Adrenal gland (tissue), 19 donors: Measurements from ENCODE around the gene TM9SF1. TPM values are rescaled to one million over a fixed set of nuclear protein-coding genes. Genes with fewer than 3 reads are reported as not detected.
A peak's percentile ranks its signal among the peaks of the same experiment; 100 is the strongest.

ENCODE experiments used
- DNase-seq, 7 donors: peaks; one replicate each; pipeline ENCODE4 v3.0.0-alpha.2; 2019 to 2020
- H3K27ac ChIP-seq, 5 donors: fragments of 200-600 bp; sonication (generic) in 4 of 5; 1 replicate in 3 of 5; 2 replicates in 2 of 5; pipeline versions ENCODE4 v1.5.1 to v1.8.0; 2016 to 2020; ENCODE audit warnings: mild to moderate bottlenecking in 1 of 5
- H3K27me3 ChIP-seq: fragments of 200-600 bp; 2 replicates; pipeline ENCODE4 v1.8.0; 2021
- H3K36me3 ChIP-seq, 2 donors: fragments of 200-600 bp; replicated peaks in 1 of 2; 1 replicate in 1 of 2; 2 replicates in 1 of 2; pipeline versions ENCODE4 v1.5.1 to v1.8.0; 2018 to 2022
- H3K4me1 ChIP-seq, 2 donors: fragments of 200-600 bp; replicated peaks in 1 of 2; 1 replicate in 1 of 2; 2 replicates in 1 of 2; pipeline versions ENCODE4 v1.5.1 to v1.8.0; 2018 to 2021
- H3K4me3 ChIP-seq, 4 donors: fragments of 200-600 bp; sonication (generic) in 3 of 4; one replicate each; pipeline ENCODE4 v1.5.1; 2016 to 2018
- H3K9me3 ChIP-seq, 3 donors: fragments of 200-600 bp; sonication (generic) in 1 of 3; replicated peaks in 1 of 3; 1 replicate in 2 of 3; 2 replicates in 1 of 3; pipeline versions ENCODE4 v1.5.1 to v1.8.0; 2016 to 2021
- CTCF ChIP-seq, 6 experiments: fragments of 450-650 bp in 4 of 6; fragments of 200-600 bp in 2 of 6; sonication (generic) in 1 of 6; IDR thresholded peaks; 1 replicate in 5 of 6; 2 replicates in 1 of 6; pipeline versions ENCODE4 v1.5.1 to v1.8.0; 2016 to 2021; ENCODE audit warnings: antibody characterized with exemption in 6 of 6, mild to moderate bottlenecking in 2 of 6, moderate library complexity in 1 of 6
- POLR2A ChIP-seq, 2 donors: fragments of 450-650 bp; IDR thresholded peaks; one replicate each; pipeline ENCODE4 v1.6.1; 2017; ENCODE audit warnings: antibody characterized with exemption in 2 of 2, mild to moderate bottlenecking in 2 of 2, moderate library complexity in 1 of 2
- WGBS, 4 donors: extraction: QIAGEN DNeasy Blood & Tissue Kit in 2 of 4; methylation state at CpG; one replicate each; pipeline versions ENCODE4 v1.1.5 to v1.1.7; 2013 to 2017; 5-methylcytosine and 5-hydroxymethylcytosine counted together
- intact Hi-C, 2 donors: fragments of 100-400 bp; cut with DNase I; formaldehyde crosslinking; loops; one replicate each; pipeline versions ENCODE4 v1.14.1 to v1.15.0; 2022 to 2023
- long read RNA-seq, 10 donors: library from polyadenylated mRNA in 3 of 10; unstranded in 2 of 10; stranded (forward) in 1 of 10; transcript quantifications; one replicate each; pipeline ENCODE4 v2.0.0 and lab custom pipeline, GENCODE V29; 2021 to 2026
- polyA plus RNA-seq, 3 donors: library from polyadenylated mRNA; stranded (reverse); fragments of 200-250 nt in 2 of 3; fragments of 350-450 nt in 1 of 3; fragmentation: Illumina TruSeq in 1 of 3; extraction: RNeasy Lipid Tissue Mini Kit (QIAGEN cat#74804) in 1 of 3; gene quantifications; one replicate each; pipeline ENCODE4 v1.2.3, GENCODE V29; 2013 to 2014
- total RNA-seq, 9 donors: library from RNA; depleted of rRNA in 4 of 9; stranded (reverse); fragments of >200 nt in 4 of 9; fragments of 120-200 nt in 1 of 9; fragmentation: NEBNext Ultra II Directional in 1 of 9; extraction: Animal tissue kit (Norgen Biotek cat#: 25700) in 1 of 9; gene quantifications; one replicate each; pipeline versions ENCODE4 v1.1.0 to v1.2.4, GENCODE V29; 2013 to 2023
- donor health status: healthy with polysubstance abuse.
- donor health status: Bipolar disorder and iron deficiency.
- donor health status: DM: yes; HTN: yes; CAD: no.
- donor health status: DM: no; HTN: no; CAD: no.
- donor health status: DM: no; HTN: no; CAD: no.
- donor health status: DM: yes; HTN: yes; CAD: no.

TM9SF1 gene
- total RNA-seq, result 100 to 1,000 TPM in 2 of 9 donors, 10 to 100 TPM in 7; 60.0 to 123 (median 90.4) TPM
- polyA plus RNA-seq, result 10 to 100 TPM; 43.7 to 67.2 (median 56.1) TPM
- long read RNA-seq, donor 1, transcript TM9SF1-201 (6 exons, 2,452 nt), result major isoform, 15 of 47 reads
- long read RNA-seq, donor 1, partial matches to known transcripts, result 31 of 47 reads
- long read RNA-seq, donor 1, other reads (novel, unspliced or antisense), result 0 of 47 reads
- long read RNA-seq, donor 2, transcript TM9SF1-201 (6 exons, 2,452 nt), result major isoform, 11 of 32 reads
- long read RNA-seq, donor 2, partial matches to known transcripts, result 18 of 32 reads
- long read RNA-seq, donor 2, other reads (novel, unspliced or antisense), result 0 of 32 reads
- long read RNA-seq, donor 3, partial matches to known transcripts, result 8 of 14 reads
- long read RNA-seq, donor 3, other reads (novel, unspliced or antisense), result 0 of 14 reads
- long read RNA-seq, donor 4, transcript TM9SF1-201 (6 exons, 2,452 nt), result major isoform, 32 of 59 reads
- long read RNA-seq, donor 4, partial matches to known transcripts, result 19 of 59 reads
- long read RNA-seq, donor 4, other reads (novel, unspliced or antisense), result 4 of 59 reads
- long read RNA-seq, donor 5, transcript TM9SF1-202 (5 exons, 2,055 nt), result minor isoform, 8 of 278 reads
- long read RNA-seq, donor 5, transcript TM9SF1-201 (6 exons, 2,452 nt), result major isoform, 192 of 278 reads
- long read RNA-seq, donor 5, partial matches to known transcripts, result 43 of 278 reads
- long read RNA-seq, donor 5, other reads (novel, unspliced or antisense), result 28 of 278 reads
- long read RNA-seq, donor 6, transcript TM9SF1-201 (6 exons, 2,452 nt), result major isoform, 16 of 38 reads
- long read RNA-seq, donor 6, partial matches to known transcripts, result 15 of 38 reads
- long read RNA-seq, donor 6, other reads (novel, unspliced or antisense), result 4 of 38 reads
- long read RNA-seq, donor 7, partial matches to known transcripts, result 13 of 19 reads
- long read RNA-seq, donor 7, other reads (novel, unspliced or antisense), result 0 of 19 reads
- long read RNA-seq, donor 8, transcript TM9SF1-201 (6 exons, 2,452 nt), result major isoform, 15 of 90 reads
- long read RNA-seq, donor 8, partial matches to known transcripts, result 72 of 90 reads
- long read RNA-seq, donor 8, other reads (novel, unspliced or antisense), result 0 of 90 reads
- long read RNA-seq, donor 9, transcript TM9SF1-201 (6 exons, 2,452 nt), result major isoform, 9 of 23 reads
- long read RNA-seq, donor 9, partial matches to known transcripts, result 12 of 23 reads
- long read RNA-seq, donor 9, other reads (novel, unspliced or antisense), result 0 of 23 reads
- long read RNA-seq, donor 10, partial matches to known transcripts, result 5 of 9 reads
- long read RNA-seq, donor 10, other reads (novel, unspliced or antisense), result 0 of 9 reads

DNA sequence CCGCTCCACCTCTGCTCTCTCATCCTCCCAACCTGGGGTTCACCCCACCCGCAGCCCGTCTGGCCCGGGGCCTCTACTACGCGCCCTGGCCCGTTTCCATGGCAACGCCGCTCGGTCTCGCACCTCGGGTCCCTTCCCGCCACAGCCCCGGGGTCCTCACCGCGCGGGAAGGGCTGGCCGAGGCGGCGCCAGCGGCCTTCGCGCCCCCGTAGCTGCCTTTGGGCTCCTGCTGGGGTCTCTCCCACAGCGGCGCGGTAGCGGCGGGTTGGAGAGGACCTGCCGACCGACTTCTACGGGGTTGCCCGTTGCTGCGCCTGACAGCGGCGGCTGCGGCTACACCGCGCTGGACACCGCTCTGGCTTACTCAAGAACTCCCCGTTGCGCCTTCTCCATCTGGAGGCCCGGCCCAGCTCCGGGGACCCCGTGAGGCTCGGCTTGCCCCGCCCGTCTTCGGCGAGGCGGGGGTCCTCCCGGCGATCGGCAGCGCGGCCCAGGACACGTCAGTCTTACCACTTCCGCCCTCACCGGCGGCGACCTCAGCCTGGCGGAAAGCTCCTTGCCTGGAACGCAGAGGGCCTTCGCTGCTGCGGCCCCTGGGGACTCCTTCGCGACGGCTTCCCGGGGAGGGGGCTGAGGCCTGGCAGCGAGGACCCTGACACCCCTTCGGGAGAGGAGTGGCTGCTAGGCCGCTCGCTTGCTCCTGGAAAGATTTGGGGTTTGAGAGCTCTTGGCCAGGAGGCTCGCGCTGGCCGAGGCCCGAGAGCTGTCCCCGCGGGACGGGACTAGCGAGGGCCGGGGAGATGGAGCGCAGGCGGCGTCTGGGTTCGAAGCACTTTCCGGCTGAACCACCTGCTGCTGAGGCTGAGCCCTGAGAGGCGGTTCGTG is at the start of gene TM9SF1:
Gene TM9SF1 (minus strand): TSS at position 256 of the 885 bp plus-strand sequence. CDS start 422 bp downstream, outside the sequence.
- TF ChIP-seq CTCF (IDR thresholded peaks at IDR 0.05), result no peak
- TF ChIP-seq POLR2A (IDR thresholded peaks at IDR 0.05), result peak; percentile 65 to 82
- peaks cover 16 to 30% of the 10 kb centered on the region in 2 donors for H3K4me1 ChIP-seq

DNA sequence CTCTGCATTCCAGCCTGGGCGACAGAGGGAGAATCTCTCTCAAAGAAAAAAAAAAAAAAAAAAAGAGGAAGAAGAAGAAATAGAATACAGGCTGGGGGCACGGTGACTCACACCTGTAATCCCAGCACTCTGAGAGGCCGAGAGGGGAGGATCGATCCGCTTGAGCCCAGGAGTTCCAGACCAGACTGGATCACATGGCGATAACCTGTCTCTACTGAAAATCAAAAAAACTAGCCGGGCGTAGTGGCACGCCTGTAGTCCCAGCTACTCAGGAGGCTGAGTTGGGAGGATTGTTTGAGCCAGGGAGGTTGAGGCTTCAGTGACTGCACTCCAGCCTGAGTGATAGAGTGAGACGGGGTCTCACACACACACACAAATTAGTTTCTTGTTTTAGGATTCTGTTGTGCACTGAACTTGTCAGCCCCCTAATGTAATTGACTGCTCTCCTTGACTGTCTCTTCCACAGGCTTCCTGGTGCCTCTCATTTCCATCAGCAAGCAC is 48.1 kb upstream of the TM9SF1 start:
- H3K27me3 ChIP-seq, result no peaks in the 10 kb centered on the region
- H3K9me3 ChIP-seq, result no peaks in the 10 kb centered on the region
- H3K27ac ChIP-seq, result peak overlapping the region; percentile 94 to 99 (median 97)
- H3K36me3 ChIP-seq, result peaks cover 0 to 27% of the 10 kb centered on the region in 2 donors
- intact Hi-C loops, result loop anchor here (1.0 to 10.0 kb wide), 2 partner anchors 53 to 61 kb away; partner anchors contain the start of gene CIDEB (in 1 of the 2)
- H3K4me1 ChIP-seq, result peaks cover 26 to 32% of the 10 kb centered on the region in 2 donors
- H3K4me3 ChIP-seq, result peak overlapping the region in 2 of 4 donors; percentile 56 to 78
- TF ChIP-seq POLR2A (IDR thresholded peaks at IDR 0.05) (no peak), CTCF (IDR thresholded peaks at IDR 0.05) (no peak)
- 43 to 59% (median 53%) methylated on average over 10 of the region's 10 CpGs for WGBS, 4 donors
- DNase-seq, result peak in 1 of 7 donors; percentile 44

More for the DNA sequence above, at the start of gene TM9SF1:
- Histone ChIP-seq H3K9me3 (no peaks in the 10 kb centered on the region), H3K27ac (peak within 1 kb of the TSS; percentile 80 to 99 (median 96)), H3K27me3 (no peaks in the 10 kb centered on the region), H3K4me3 (peak within 1 kb of the TSS; percentile 81 to 97 (median 84)), H3K36me3 (peaks cover 0 to 22% of the 10 kb centered on the region in 2 donors)
- peak; percentile 86 to 93 (median 89) for DNase-seq
- 0 to 1% (median 0%) methylated on average over 2 to 89 of the region's 89 CpGs for WGBS, 4 donors
- intact Hi-C loops, result no loop called here

GRCh38 chr14:24241829-24242443 is 46.7 kb upstream of the TM9SF1 start:
- DNase-seq, result peak; percentile 93 to 97 (median 95)
- peak overlapping the region in 3 of 4 donors; percentile 56 to 93 (median 78) for H3K4me3 ChIP-seq
- peaks cover 0 to 41% of the 10 kb centered on the region in 2 donors for H3K36me3 ChIP-seq
- peak; percentile 57 to 91 (median 75) for TF ChIP-seq CTCF (IDR thresholded peaks at IDR 0.05)
- TF ChIP-seq POLR2A (IDR thresholded peaks at IDR 0.05), result peak in 1 of 2 donors; percentile 29
- no peaks in the 10 kb centered on the region for H3K9me3 ChIP-seq
- WGBS, 4 donors, result 0 to 1% (median 0%) methylated on average over 5 to 39 of the region's 39 CpGs
- peaks cover 26 to 32% of the 10 kb centered on the region in 2 donors for H3K4me1 ChIP-seq
- no peaks in the 10 kb centered on the region for H3K27me3 ChIP-seq
- intact Hi-C loops, result loop anchor here in 1 of 2 donors (10.0 kb wide), 1 partner anchor 63 kb away; the partner anchor contains the start of gene CIDEB
- H3K27ac ChIP-seq, result peak overlapping the region; percentile 94 to 99 (median 97)
